HG02884 (cell line): ENCODE data around the gene HS1BP3.

Experiments used
- ATAC-seq: cut with Tn5 transposase; IDR thresholded peaks from one replicate; pipeline ENCODE4 v1.9.1; 2021; ENCODE audit warnings: mild to moderate bottlenecking, moderate library complexity; ENCODE audit not compliant: unreplicated experiment

The HS1BP3 gene

DNA sequence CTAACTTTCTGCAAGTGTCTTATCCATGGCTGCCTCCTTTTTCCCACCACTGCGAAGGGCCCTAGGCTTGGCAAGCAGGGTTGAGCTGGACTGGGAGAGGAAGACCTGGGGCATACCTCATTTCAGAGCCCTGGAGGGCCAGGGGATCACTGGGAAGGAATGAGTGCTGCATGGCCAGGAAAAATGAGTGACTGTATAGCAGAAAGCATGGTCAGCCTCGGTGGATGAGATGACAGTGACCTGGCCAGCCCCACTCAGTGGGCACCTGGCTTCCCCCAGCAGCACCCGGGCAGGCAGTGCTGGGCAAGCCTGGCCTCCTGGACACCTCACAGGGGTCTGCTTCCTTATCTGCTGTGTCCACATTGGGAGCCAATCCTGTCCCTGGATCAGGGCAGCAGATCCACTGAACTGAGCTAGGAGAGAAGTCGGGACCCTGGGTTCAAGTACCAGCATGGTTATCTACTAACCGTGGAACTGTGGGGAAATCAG is 76.4 kb downstream of the HS1BP3 start:
- ATAC-seq = no peak

- no peak for ATAC-seq
Measured at GRCh38 chr2:20573620-20574422, 77.1 kb downstream of the HS1BP3 start.

- ATAC-seq = no peak
Measured at GRCh38 chr2:20572221-20572620, 78.7 kb downstream of the HS1BP3 start.

GRCh38 chr2:20571644-20572215 is 79.2 kb downstream of the HS1BP3 start:
- no peak for ATAC-seq

GRCh38 chr2:20571231-20571630 is 79.7 kb downstream of the HS1BP3 start:
- ATAC-seq = no peak

DNA sequence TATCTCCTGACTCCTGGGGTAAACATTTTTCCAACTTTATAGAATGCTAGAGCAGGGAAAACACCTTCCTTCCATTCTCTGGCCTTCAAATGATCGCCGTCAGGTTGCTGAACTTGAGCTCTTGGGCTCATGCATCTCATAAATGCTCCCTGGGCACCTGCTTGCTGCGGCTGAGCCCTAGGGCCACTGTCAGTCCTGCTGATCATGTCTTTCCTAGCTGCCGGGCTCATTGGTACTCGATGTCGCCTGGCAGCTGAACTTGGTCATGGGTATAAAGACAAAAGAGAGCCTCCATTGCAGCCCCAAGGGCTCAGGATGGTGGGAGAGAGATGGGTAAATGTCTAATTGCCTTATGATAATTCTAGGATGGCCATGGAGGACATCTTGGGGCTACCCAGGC is 80.6 kb downstream of the HS1BP3 start:
- ATAC-seq = no peak

GRCh38 chr2:20569464-20570223 is 81.3 kb downstream of the HS1BP3 start:
- no peak for ATAC-seq

DNA sequence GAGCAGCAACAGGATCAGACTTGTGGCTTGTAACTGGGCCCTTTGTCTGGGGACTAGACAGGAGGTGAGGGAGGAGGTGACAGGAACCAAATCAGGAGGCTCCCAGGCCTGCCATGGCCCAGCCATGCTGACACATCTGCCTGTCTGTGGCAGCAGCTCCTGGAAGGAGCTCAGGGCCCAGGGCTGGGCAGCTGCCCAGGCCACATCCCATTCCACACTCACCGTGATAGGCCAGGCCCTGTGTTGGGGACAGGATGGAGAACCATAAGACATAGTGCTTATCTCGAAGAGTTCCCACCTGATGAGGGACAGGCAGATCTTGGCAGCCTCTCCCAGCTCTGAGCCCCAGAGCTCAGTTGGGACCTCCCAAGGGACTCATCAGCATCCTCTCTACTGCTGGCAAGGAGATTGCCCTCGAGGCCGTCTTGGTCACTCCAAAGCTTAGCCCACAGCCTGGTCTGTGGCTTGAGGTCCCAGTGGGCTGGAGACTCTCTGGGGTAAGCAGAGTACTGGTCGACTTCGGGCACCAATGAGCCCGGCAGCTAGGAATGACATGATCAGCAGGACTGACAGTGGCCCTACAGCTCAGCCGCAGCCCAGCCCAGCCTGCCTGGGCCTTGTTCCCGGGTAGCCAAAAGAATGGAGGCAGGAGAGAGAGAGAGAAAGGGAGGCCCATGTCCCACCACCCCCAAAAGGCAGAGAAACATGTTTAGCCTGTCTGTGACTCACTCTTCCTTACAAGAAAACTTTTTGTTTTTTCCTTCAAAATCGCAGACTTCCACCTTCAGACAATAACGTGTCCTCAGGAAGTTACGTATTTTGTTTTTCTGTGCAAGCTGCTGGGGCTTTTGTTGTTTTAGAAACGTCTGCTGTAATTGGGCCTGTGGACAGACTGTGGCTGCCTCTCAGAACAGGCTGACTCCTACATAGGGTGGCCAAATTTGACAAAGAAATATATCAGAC is 82.1 kb downstream of the HS1BP3 start:
- ATAC-seq = no peak

- ATAC-seq = no peak
Measured at GRCh38 chr2:20567926-20568179, 83.0 kb downstream of the HS1BP3 start.
